NCI-H1105 (cell line): ENCODE results near the gene SP1.
"Not testable (repeated sequence)": the region's sequence is repeated elsewhere in the genome, so short reads cannot be mapped to it uniquely, and the experiment has no call there.

Experiments used
- DNase-seq: peaks from one replicate; lab custom pipeline; 2025; lab: John Stamatoyannopoulos, UW

The SP1 gene

GRCh38 chr12:53380104-53380793 is at the start of gene SP1:
TSS of gene SP1 (plus strand) at chr12:53380176. CDS start at chr12:53380292, 116 bp downstream.
- DNase-seq = peak; percentile 63

GRCh38 chr12:53330671-53331070 is 49.3 kb upstream of the SP1 start:
- no peak for DNase-seq

DNA sequence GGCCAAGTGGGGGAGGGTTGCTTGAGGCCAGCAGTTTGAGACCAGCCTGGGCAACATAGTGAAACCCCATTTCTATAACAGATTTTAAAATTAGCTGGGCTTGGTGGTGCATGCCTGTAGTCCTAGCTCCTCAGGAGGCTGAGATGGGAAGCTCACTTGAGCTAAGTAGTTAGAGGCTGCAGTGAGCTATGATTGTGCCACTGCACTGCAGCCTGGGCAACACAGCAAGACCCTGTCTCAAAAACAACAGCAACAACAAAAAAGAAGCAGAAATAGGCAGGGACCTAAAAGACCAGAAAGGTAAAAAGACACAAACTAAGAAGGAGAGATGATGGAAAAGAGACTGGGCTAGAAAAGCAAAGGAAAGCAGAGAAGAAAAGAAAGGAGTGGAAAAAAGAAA is 47.6 kb upstream of the SP1 start:
- DNase-seq = not testable (repeated sequence)

DNA sequence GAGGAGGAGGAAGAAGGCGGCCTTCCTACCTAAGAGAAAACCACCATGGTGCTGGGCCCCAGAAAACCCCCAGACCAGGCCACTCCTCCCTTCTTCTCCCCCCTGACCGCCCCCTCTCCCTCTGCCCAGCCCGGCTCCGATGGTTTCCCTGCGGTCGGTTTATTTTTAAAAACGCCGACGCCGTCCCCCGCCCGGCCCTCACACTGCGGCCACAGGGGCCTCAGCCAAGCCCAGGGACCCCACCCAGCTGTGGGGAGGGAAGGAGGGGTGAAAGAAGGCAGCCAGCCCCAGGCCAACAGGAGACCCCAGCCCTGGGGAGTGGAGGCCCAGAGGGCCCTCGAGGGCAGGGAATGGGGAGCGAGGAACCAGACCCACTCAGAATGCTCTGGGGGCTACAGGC is 47.2 kb upstream of the SP1 start:
- DNase-seq = no peak

GRCh38 chr12:53333289-53333688 is 46.7 kb upstream of the SP1 start:
- DNase-seq = no peak

DNA sequence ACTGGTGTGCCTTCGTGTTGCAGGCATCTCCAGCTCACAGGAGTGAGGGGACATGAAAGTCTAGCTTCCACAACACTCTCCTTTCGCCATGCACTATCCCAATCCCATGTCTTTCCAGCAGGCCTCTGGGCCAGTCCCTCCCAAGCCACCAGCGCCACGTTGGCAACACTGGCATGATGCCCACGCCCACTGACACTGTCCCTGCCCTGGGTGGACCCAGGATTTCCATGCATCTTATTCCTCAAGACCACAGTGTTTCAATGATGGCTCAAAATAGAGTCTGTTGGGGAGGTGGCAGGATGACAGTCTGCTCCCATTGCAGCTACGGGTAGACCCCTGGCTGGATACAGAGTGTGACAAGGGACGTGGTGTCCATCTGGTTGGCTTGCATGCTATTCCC is 46.1 kb upstream of the SP1 start:
- DNase-seq = no peak

DNA sequence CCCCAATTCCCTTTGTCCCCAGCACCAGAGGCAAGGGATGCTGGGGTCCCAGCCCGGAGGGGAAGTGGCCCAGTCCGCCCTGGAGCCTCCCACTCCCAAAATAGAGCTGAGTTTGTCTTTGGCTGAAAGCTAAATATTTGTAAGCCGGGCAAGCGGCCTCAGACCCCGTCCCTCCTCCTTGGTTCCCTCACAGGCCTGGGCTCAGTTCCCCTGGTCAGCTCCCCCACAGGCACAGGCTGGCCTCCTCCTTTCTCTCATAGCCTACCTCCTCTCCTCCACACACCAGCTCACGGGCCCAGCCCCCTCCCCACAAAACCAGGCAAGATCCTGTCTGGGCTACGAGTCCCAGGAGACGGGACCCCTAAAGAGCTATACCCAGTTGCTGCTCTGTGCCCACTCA is 45.2 kb upstream of the SP1 start:
- no peak for DNase-seq

DNA sequence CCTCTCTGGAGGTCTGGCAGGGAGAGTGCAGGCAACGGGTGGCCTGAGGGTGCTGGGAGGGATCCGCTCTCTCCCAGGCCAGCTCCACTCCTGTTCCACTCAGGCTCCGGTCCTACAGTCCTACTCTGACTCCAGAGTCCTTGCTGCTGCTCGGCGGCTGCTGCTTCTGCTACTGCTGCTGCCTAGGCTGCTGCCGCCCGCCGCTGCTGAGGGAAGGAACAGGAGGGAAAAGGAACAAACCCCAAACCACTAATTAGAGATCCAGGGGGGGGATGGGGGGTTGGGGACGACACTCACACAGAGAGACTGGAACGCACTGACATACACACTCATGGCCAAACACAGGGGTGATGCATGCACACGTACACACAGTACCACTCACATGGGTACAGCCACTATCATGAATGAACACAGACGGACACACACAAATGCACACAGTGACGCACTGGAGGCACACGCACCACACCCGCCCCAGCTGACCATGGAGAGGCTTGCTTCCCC is 43.7 kb upstream of the SP1 start, which contains the start of gene SP7:
Gene SP7 (minus strand): TSS at position 174 of the 501 bp plus-strand sequence. CDS start 708 bp downstream, outside the sequence.
- no peak for DNase-seq

- DNase-seq = no peak
Measured at GRCh38 chr12:53338017-53338416, 42.0 kb upstream of the SP1 start.

DNA sequence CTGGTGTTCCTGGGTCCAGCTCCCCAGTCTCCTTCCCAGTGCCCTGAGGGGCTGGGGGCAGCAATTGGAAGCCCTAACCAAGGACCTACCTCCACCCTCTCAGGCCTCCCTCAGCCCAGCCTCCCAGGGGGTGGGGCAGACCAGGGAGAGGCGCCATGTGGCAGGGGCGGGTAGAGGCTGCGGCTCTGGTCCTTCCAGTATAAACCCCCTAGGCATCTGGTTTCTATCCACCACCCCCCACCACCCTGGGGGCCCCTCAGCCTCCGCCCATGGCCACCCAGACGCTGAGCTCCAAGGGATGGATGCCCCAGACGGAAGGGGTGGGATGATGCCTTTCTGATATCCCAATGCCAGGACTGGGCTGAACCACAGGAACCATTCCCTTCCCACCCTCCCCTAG is 41.1 kb upstream of the SP1 start:
- DNase-seq = no peak

DNA sequence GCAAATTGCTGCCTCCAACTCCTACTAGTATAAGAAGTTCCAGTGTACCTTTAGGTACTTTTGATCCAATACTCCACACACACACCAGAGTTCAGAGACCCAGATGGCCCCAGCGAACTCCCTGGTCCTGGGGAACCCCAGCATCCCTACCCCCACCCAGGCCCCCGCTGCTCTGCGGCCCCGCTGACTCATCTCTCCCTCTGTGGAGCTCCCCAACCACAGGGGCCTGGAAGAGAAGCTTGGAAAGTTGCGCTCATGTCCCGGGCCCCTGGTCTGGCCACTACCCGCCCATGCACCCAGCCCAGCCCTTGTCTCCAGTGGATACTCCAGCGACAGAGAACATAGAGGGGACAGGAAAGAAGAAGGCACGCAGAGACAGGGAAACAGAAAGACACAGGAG is 39.6 kb upstream of the SP1 start:
- no peak for DNase-seq

- no peak for DNase-seq
Measured at GRCh38 chr12:53343449-53343848, 36.5 kb upstream of the SP1 start.

- DNase-seq = no peak
Measured at GRCh38 chr12:53343969-53344368, 36.0 kb upstream of the SP1 start.

DNA sequence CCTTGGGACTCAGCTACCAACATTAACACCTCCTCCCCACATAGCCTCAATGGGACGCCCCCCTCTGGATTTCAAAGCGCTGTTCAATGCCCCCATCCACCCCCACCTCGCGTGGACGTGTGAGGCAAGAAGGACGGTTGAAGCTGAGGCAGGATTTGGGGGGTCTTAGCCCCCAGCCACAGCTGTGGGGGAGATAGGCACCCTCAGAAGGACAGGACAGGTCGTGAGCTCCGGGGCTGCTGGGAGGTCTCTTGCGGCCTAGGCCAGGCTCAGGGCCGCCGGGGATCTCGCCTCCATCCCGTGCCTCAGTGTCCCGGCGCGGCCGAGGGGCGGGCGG is 35.5 kb upstream of the SP1 start:
- DNase-seq = no peak

- peak; percentile 26 for DNase-seq
Measured at GRCh38 chr12:53344824-53345485, 35.0 kb upstream of the SP1 start.

DNA sequence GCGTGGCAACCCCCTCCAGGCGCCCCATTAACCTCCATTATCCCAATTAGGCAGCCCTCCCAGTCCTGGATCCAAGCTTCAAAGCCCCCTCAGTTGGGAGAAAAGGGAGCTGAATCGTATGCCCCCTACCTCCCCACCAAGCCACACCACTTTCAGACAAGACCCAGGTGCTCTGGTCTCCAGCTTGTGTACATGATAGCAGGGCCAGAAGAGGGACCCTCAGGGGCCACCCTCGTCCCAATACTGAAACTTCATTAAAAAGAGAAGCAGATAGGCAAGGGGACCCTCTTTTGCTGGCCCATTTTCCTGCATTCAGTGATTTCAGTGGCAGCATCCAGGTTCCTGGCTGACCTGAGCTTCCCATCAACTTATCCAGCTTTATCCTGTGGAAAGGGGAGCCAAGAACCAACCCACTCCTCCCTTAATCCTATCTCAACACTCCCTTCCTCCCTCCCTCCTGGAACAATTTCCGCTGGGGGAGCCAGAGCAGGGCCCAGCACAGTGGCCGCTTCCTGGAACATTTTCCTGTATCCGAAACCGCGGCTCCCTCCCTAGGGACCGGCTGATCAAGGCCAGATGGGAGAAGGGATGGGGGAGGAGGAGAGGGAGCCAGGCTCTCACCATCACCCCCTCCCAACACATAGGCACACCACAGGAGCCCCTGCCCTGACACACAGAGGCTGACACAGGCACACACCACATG is 34.3 kb upstream of the SP1 start:
- DNase-seq = no peak

- DNase-seq = no peak
Measured at GRCh38 chr12:53346491-53346890, 33.5 kb upstream of the SP1 start.

- DNase-seq = no peak
Measured at GRCh38 chr12:53347905-53348304, 32.1 kb upstream of the SP1 start.

- DNase-seq = peak; percentile 44
Measured at GRCh38 chr12:53352331-53353256, 27.4 kb upstream of the SP1 start.

DNA sequence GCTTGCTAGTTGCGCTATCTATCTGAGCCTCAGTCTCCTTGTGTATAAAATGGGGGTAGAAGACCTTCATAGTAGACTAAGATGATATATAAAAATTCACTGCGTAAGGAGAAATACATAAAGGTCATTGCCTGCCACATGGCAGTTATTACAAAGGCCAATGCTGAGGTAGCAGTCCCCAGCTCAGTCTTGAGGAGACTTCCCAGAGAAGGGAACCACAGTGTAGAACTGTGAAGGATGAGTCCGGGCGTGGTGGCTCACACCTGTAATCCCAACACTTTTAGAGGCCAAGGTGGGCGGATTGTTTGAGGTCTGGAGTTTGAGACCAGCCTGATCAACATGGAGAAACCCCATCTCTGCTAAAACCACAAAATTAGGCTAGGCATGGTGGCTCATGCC is 26.7 kb upstream of the SP1 start:
- no peak for DNase-seq

- no peak for DNase-seq
Measured at GRCh38 chr12:53355121-53355520, 24.9 kb upstream of the SP1 start.

DNA sequence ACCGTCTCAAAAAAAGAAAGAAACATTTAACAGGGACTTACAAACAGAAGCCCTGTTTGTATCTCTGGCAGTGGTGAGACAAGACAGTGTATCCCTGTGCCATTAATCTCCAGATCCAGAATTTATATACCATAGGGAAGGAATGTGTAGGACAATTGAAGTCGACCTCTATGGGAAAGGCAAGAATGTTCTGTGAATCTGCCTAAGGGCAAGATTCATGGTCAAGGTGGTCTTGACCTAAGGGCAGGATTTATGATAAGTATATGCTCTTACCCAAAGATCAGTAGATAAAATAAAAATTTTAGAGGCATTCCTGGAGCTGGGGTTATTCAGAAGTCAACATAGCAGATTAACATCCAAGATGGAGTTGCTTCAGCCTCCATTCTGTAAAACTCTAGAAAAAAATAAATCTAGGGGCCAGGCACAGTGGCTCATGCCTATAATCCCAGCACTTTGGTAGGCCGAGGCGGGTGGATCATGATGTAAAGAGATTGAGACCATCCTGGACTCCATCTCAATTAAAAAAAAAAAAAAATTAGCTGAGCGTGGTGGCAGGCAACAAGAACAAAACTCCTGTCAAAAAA is 21.0 kb upstream of the SP1 start:
- DNase-seq = no peak
